Vagina (tissue), 2 donors: Measurements from ENCODE around the gene CAMKMT. TPM values are rescaled to one million over a fixed set of nuclear protein-coding genes. Genes with fewer than 3 reads are reported as not detected.

Experiments
- DNase-seq, 2 donors: peaks; one replicate each; pipeline ENCODE4 v3.0.0-alpha.2; 2017; ENCODE audit errors: extremely low spot score in 2 of 2
- H3K27ac ChIP-seq: fragments of 200-600 bp; sonication (generic); one replicate; pipeline ENCODE4 v1.5.1; 2019
- H3K27me3 ChIP-seq: fragments of 200-600 bp; sonication (generic); one replicate; pipeline ENCODE4 v1.5.1; 2019
- H3K36me3 ChIP-seq, 2 donors: fragments of 200-600 bp; sonication (generic); one replicate each; pipeline ENCODE4 v1.5.1; 2017 to 2019
- H3K4me1 ChIP-seq: fragments of 200-600 bp; sonication (generic); one replicate; pipeline ENCODE4 v1.5.1; 2019
- H3K4me3 ChIP-seq, 2 donors: fragments of 200-600 bp; sonication (generic); 1 replicate in 1 of 2; 2 replicates in 1 of 2; pipeline ENCODE4 v1.5.1; 2016 to 2019
- H3K9me3 ChIP-seq: fragments of 200-600 bp; sonication (generic); one replicate; pipeline ENCODE4 v1.5.1; 2019
- CTCF ChIP-seq, 3 experiments: fragments of 450-650 bp in 2 of 3; fragments of 200-600 bp in 1 of 3; sonication (generic) in 1 of 3; IDR thresholded peaks; one replicate each; pipeline ENCODE4 v1.5.1; 2017 to 2019; ENCODE audit warnings: antibody characterized with exemption in 3 of 3, mild to moderate bottlenecking in 2 of 3, moderate library complexity in 2 of 3
- POLR2A ChIP-seq, 2 donors: fragments of 450-650 bp; IDR thresholded peaks; one replicate each; pipeline ENCODE4 v1.6.1; 2017; ENCODE audit warnings: antibody characterized with exemption in 2 of 2, mild to moderate bottlenecking in 2 of 2, moderate library complexity in 2 of 2
- POLR2AphosphoS5 ChIP-seq, 2 donors: sonication (generic); formaldehyde crosslinking; IDR thresholded peaks; one replicate each; pipeline ENCODE4 v1.9.0; 2017; ENCODE audit warnings: antibody characterized with exemption in 2 of 2, mild to moderate bottlenecking in 2 of 2, low read depth in 1 of 2; ENCODE audit not compliant: insufficient read depth in 1 of 2
- intact Hi-C: fragments of 100-400 bp; cut with DNase I; formaldehyde crosslinking; loops from one replicate; pipeline ENCODE4 v1.15.1; 2023
- total RNA-seq: library from RNA; depleted of rRNA; stranded (reverse); fragments of >200 nt; gene quantifications from one replicate; pipeline ENCODE4 v1.2.3, GENCODE V29; 2016

Gene CAMKMT
- total RNA-seq, 1 donor from 2014 or later: 21.1 TPM

DNA sequence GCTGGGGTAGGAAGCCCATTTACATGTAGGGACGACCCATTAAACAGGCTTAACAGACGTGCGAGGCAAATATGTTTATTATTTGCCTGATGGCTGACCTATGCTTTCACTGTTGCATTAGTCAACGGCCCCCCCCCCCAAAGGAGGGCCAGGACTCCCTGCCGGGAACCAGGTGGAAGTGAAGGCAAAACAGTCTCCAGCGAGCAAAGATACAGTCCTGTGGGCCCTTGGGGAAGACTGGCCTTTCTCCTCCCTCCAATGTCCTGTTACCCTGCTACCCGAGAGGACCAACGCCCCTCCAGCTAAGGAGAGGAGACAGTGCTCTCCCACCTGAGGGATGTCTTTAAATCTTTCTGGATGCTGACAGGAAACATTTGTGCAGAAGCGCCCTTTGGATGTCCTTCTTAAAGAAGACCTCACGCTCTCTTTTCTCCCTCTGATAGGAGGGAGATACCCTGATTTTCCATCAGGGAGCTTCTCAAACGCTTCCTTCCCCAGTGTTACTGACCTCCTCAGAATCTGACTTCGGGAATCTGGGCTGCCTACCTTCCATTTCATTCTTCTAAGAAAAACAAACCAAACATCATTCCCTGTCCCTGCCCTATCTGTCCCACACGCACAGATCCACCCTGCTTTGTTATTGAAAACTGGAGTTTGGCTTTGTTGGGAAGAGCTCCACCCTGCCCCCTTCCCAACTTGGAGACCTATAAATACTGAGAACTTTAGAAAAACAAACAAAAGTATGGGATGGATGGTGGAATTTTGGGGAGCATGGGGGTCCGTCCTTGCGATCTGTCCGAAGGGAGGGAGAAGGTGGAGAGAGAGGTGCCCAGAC is 443.9 kb downstream of the CAMKMT start:
- TF ChIP-seq POLR2A (IDR thresholded peaks at IDR 0.05) (no peak), CTCF (IDR thresholded peaks at IDR 0.05) (no peak), POLR2AphosphoS5 (IDR thresholded peaks at IDR 0.05; ENCODE audit: insufficient read depth in 1 of 2, low read depth in 1 of 2) (no peak)
- Histone ChIP-seq H3K27me3 (peaks cover 8% of the 10 kb centered on the region), H3K4me1 (peaks cover 23% of the 10 kb centered on the region), H3K36me3 (no peaks in the 10 kb centered on the region), H3K27ac (no peak overlapping the region), H3K4me3 (no peak overlapping the region), H3K9me3 (no peaks in the 10 kb centered on the region)
- intact Hi-C loops: no loop called here
- DNase-seq: no peak

GRCh38 chr2:44807201-44808025 is 445.7 kb downstream of the CAMKMT start:
- H3K4me1 ChIP-seq: peaks cover 5% of the 10 kb centered on the region
- no peaks in the 10 kb centered on the region for H3K9me3 ChIP-seq
- intact Hi-C loops: no loop called here
- no peak overlapping the region for H3K4me3 ChIP-seq
- TF ChIP-seq POLR2AphosphoS5 (IDR thresholded peaks at IDR 0.05; ENCODE audit: insufficient read depth in 1 of 2, low read depth in 1 of 2) (no peak), POLR2A (IDR thresholded peaks at IDR 0.05) (no peak), CTCF (IDR thresholded peaks at IDR 0.05) (no peak)
- peaks cover 4% of the 10 kb centered on the region for H3K27me3 ChIP-seq
- H3K36me3 ChIP-seq: no peaks in the 10 kb centered on the region
- DNase-seq: no peak
- H3K27ac ChIP-seq: no peak overlapping the region

DNA sequence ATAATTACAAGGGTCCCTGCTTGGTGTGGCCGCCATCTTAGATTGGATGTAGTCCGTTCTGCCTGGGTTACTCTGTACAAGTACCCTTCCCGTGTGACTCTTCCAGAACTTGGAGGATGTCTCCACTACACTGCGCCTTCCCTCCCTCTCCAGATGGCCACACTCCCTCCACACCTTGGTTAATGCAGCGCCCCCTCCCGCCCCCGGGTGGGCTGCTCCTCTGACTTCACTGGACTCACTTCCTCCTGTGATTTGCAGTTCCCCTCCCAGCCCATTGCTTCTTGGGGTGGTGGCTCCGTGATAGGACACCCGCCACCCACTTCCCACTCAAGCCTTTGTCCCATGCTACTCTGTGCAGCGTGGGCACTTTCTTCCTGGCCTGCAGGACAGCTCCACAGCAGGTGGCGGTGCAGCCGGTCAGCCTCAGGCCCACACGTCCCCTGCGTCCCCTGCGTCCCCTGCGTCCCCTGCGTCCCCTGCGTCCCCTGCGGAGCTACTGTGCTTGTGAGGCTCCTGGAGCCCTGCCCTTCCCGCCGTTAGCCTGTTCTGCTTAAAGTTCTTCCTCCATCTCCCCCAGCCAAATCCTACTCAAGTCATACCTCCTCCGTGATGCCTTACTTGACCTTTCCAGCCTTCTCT is 449.3 kb downstream of the CAMKMT start:
- DNase-seq: no peak
- no peaks in the 10 kb centered on the region for H3K27me3 ChIP-seq

DNA sequence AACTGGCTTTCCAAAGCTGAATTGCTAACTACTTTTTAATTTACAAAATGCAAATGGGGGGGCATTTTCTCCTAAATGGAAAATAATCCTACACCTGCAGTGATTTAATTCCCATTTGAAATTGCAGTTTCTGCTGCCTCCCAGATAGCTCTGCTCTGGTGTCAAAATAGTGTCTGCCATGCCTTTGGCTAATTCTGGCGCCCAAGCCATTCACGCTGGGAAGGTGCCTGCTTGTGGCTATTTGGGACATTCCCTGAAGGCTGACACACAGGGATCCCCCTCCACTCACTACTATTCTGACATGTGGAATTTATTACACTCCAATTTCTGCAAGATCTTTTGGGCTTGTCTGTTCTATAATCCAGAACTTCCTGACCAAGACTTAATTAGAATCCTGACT is 451.4 kb downstream of the CAMKMT start:
- H3K9me3 ChIP-seq: no peaks in the 10 kb centered on the region
- TF ChIP-seq POLR2AphosphoS5 (IDR thresholded peaks at IDR 0.05; ENCODE audit: insufficient read depth in 1 of 2, low read depth in 1 of 2) (no peak), CTCF (IDR thresholded peaks at IDR 0.05) (no peak), POLR2A (IDR thresholded peaks at IDR 0.05) (no peak)
- intact Hi-C loops: no loop called here
- no peaks in the 10 kb centered on the region for H3K36me3 ChIP-seq
- no peaks in the 10 kb centered on the region for H3K27me3 ChIP-seq
- H3K27ac ChIP-seq: no peak overlapping the region
- DNase-seq: no peak
- H3K4me1 ChIP-seq: no peaks in the 10 kb centered on the region
- no peak overlapping the region for H3K4me3 ChIP-seq

More for the DNA sequence above, 449.3 kb downstream of the CAMKMT start:
- Histone ChIP-seq H3K36me3 (no peaks in the 10 kb centered on the region), H3K4me1 (no peaks in the 10 kb centered on the region), H3K4me3 (no peak overlapping the region), H3K27ac (no peak overlapping the region), H3K9me3 (no peaks in the 10 kb centered on the region)
- intact Hi-C loops: no loop called here
- TF ChIP-seq POLR2A (IDR thresholded peaks at IDR 0.05) (no peak), POLR2AphosphoS5 (IDR thresholded peaks at IDR 0.05; ENCODE audit: insufficient read depth in 1 of 2, low read depth in 1 of 2) (no peak), CTCF (IDR thresholded peaks at IDR 0.05) (no peak)
